DND-41 (cell line): Measurements from ENCODE around the gene TMEM151A.

ENCODE experiments used
- CTCF ChIP-seq: IDR thresholded peaks from 2 replicates; pipeline ENCODE4 v1.5.1; 2012; ENCODE audit warnings: borderline replicate concordance, low read length, moderate library complexity, mild to moderate bottlenecking; ENCODE audit not compliant: poor library complexity, severe bottlenecking; ENCODE audit errors: extremely low read depth
- EZH2 ChIP-seq: IDR thresholded peaks from 3 replicates; pipeline ENCODE4 v1.6.1; 2012; ENCODE audit warnings: borderline replicate concordance, low read depth, mild to moderate bottlenecking, moderate library complexity, low read length, inconsistent platforms; ENCODE audit not compliant: severe bottlenecking

GRCh38 chr11:66280428-66280827, 11.3 kb upstream of the TMEM151A start:
- TF ChIP-seq CTCF = no peak
- TF ChIP-seq EZH2 = no peak
